Measurements from ENCODE around the gene FAM200C. TPM values are rescaled to one million over a fixed set of nuclear protein-coding genes. Genes with fewer than 3 reads are reported as not detected.

The FAM200C gene
- total and polyA plus RNA-seq, 7 donors = 0.54 to 8.5 (median 1.4) TPM

DNA sequence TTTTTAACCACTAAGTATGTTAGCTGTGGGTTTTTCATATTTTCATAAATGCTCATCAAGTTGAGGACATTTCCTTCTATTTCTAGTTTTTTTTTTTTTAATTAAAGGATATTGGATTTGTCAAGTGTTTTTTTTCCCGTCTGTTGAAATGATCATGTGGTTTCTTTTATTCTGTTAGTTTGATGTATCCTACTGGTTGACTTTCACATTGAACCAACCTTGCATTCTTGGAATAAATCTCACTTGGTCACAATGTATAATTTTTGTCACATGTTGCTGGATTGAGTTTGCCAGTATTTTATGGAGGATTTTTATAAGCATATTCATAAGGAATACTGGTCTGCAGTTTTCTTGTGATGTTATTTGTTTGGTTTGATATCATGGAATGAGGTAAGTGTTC is 12.4 kb downstream of the FAM200C start:
- H3K27me3 ChIP-seq (ENCODE audit: insufficient read depth in 3 of 3, low read length in 2 of 3) = no peaks in the 10 kb centered on the region
- DNase-seq = no peak
- intact Hi-C loops (cut with DNase I) = no loop called here
- H3K36me3 ChIP-seq (ENCODE audit: insufficient read depth in 1 of 2, low read depth in 1 of 2) = no peaks in the 10 kb centered on the region
- WGBS, 3 donors = 91 to 100% (median 96%) methylated on average over 1 of the region's 1 CpG
- H3K4me1 ChIP-seq = no peaks in the 10 kb centered on the region
- ATAC-seq = no peak
- TF ChIP-seq, protein P1, sequence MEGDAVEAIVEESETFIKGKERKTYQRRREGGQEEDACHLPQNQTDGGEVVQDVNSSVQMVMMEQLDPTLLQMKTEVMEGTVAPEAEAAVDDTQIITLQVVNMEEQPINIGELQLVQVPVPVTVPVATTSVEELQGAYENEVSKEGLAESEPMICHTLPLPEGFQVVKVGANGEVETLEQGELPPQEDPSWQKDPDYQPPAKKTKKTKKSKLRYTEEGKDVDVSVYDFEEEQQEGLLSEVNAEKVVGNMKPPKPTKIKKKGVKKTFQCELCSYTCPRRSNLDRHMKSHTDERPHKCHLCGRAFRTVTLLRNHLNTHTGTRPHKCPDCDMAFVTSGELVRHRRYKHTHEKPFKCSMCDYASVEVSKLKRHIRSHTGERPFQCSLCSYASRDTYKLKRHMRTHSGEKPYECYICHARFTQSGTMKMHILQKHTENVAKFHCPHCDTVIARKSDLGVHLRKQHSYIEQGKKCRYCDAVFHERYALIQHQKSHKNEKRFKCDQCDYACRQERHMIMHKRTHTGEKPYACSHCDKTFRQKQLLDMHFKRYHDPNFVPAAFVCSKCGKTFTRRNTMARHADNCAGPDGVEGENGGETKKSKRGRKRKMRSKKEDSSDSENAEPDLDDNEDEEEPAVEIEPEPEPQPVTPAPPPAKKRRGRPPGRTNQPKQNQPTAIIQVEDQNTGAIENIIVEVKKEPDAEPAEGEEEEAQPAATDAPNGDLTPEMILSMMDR (IDR thresholded peaks at IDR 0.05) = no peak
- no peak overlapping the region for H3K4me3 ChIP-seq
- no peak overlapping the region for H3K27ac ChIP-seq
- H3K9me3 ChIP-seq = peaks cover 11% of the 10 kb centered on the region

DNA sequence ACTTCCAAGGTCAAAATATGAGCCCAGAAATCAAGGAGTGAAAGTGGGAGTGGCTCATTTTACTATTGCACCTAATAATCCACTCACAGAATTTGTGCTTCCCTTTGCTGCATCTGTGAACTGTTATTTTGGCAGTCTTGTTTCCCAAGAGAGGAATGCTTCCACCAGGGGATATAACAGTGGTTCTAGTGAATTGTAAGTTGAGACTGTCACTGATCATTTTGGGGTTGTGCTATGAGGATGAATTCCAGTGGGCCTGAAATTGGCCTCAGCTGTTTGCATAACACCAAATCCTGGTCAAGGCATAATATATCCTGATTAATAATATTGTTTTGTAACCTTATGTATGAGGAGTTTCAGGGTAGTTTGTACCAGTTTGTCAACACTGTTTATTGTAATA is 14.4 kb downstream of the FAM200C start:
- no peak for DNase-seq
- intact Hi-C loops (cut with DNase I) = no loop called here
- no peak overlapping the region for H3K27ac ChIP-seq

DNA sequence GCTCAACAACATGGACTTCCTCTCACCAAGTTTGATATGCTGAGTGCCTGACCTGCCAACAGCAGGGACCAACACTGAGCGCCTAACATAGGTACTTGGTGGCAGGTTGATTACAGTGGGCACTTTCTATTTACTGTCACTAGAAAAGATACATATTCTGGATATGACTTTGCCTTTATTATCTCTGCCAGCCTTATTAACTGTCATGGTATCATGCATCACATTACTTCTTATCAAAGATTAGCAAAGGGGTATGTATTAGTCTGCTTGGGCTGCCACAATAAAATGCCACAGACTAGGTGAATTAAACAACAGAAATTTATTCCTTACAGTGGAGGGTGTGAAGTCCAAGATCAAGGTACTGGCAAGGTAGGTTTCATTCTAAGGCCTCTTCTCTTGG is 15.2 kb downstream of the FAM200C start:
- TF ChIP-seq, protein P1 (IDR thresholded peaks at IDR 0.05) = no peak
- Histone ChIP-seq H3K36me3 (ENCODE audit: insufficient read depth in 1 of 2, low read depth in 1 of 2) (no peaks in the 10 kb centered on the region), H3K27me3 (ENCODE audit: insufficient read depth in 3 of 3, low read length in 2 of 3) (no peaks in the 10 kb centered on the region), H3K4me3 (no peak overlapping the region), H3K27ac (no peak overlapping the region), H3K9me3 (peaks cover 11% of the 10 kb centered on the region), H3K4me1 (no peaks in the 10 kb centered on the region)
- WGBS, 3 donors = 96 to 100% (median 99%) methylated on average over 1 of the region's 1 CpG
- ATAC-seq (no peak), DNase-seq (no peak)
- intact Hi-C loops (cut with DNase I) = no loop called here

More for the DNA sequence above, 14.4 kb downstream of the FAM200C start:
- TF ChIP-seq, protein P1 (IDR thresholded peaks at IDR 0.05) = no peak
- Histone ChIP-seq H3K9me3 (peaks cover 11% of the 10 kb centered on the region), H3K4me1 (no peaks in the 10 kb centered on the region), H3K36me3 (ENCODE audit: insufficient read depth in 1 of 2, low read depth in 1 of 2) (no peaks in the 10 kb centered on the region), H3K27me3 (ENCODE audit: insufficient read depth in 3 of 3, low read length in 2 of 3) (no peaks in the 10 kb centered on the region), H3K4me3 (no peak overlapping the region)
- ATAC-seq = no peak

DNA sequence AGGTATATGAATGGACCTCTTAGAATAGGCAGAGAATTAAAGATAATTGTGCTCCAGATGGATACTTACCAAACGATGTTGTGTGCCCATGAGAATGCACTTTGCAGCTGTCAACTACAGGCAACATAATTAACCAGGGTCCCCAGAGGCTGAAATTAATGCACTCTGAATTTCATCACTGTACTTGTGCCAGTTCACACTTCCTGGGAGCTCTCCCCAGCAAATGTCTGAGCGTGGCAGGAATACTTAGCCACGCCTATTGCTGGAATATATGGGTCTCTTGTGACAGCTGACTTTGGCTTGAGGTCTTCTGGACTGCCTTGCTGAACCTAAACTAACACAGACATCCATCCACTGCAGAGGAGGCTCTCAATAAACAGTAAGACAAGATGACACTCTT is 17.5 kb downstream of the FAM200C start:
- Histone ChIP-seq H3K4me3 (no peak overlapping the region), H3K9me3 (peaks cover 5% of the 10 kb centered on the region), H3K27me3 (ENCODE audit: insufficient read depth in 3 of 3, low read length in 2 of 3) (no peaks in the 10 kb centered on the region), H3K4me1 (no peaks in the 10 kb centered on the region), H3K36me3 (ENCODE audit: insufficient read depth in 1 of 2, low read depth in 1 of 2) (no peaks in the 10 kb centered on the region), H3K27ac (no peak overlapping the region)
- ATAC-seq (no peak), DNase-seq (no peak)
- whole genome bisulfite sequencing, 3 donors = 20 to 29% (median 23%) methylated on average over 3 of the region's 3 CpGs
- intact Hi-C loops (cut with DNase I) = no loop called here
- TF ChIP-seq, protein P1 (IDR thresholded peaks at IDR 0.05) = no peak

DNA sequence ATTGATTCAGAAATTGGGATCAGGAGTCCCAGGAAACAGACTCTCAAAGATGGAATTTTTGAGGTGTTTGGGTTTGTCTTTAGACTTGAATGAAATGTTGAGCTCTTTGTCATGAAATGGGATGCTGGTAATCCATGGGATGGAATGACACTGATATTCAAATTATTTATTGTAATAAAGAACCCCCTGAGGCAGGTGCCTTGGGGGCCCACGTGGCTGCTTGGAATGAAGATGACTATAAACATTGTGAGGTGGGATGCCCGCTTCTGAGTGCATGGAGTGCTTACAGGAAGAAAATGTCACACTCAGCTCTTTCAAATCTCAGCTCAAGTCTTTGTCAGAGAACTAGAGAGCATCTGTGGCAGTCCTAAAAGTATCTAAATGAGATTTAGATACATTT is 19.8 kb downstream of the FAM200C start:
- Histone ChIP-seq H3K4me1 (no peaks in the 10 kb centered on the region), H3K9me3 (no peaks in the 10 kb centered on the region), H3K27ac (no peak overlapping the region), H3K27me3 (ENCODE audit: insufficient read depth in 3 of 3, low read length in 2 of 3) (no peaks in the 10 kb centered on the region), H3K4me3 (no peak overlapping the region), H3K36me3 (ENCODE audit: insufficient read depth in 1 of 2, low read depth in 1 of 2) (no peaks in the 10 kb centered on the region)
- 71 to 73% (median 73%) methylated on average over 2 of the region's 2 CpGs for WGBS, 3 donors
- TF ChIP-seq, protein P1 (IDR thresholded peaks at IDR 0.05) = no peak
- no peak for DNase-seq
- intact Hi-C loops (cut with DNase I) = no loop called here
- ATAC-seq = no peak

Data from psoas muscle (tissue), 8 donors.